Measurements from ENCODE around the gene NECTIN4.
"Not testable (repeated sequence)": the region's sequence is repeated elsewhere in the genome, so short reads cannot be mapped to it uniquely, and the experiment has no call there.

Gene NECTIN4

DNA sequence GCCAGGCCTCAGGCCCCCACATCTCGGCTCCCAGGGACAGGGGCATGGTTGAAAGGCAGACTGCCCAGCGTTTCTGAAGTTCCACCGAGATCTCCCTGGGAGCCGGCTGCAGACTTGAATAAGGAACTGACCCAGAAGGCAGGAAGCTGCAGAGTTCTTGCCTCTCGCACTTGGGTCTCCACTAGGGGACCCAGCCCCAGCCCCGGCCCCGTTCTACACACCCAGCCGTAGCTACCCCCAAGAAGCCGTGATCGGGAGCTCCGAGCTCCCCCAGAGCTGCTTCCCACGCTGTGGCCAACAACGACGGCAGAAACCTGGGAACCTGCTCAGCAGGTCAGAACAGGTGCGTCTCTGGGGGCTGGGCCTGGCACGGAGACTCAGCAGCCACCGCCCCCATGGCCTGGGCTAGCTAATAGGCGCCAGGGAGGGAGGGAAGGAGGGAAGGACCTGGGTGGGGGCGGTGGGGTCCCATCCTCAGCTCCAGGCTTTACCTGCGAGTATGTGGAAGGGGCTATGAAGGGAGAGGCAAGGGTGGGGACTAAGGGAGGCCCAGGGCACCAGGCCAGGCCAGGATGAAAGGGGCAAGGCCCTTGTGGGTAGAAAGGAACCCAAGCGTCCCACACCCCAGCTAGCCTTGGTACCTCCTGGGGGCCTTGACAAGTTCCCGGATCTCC lies at the start of gene NECTIN4:
TSS of gene NECTIN4 (minus strand) at position 308 of the 674 bp plus-strand sequence. CDS start at position 46, 262 bp downstream.
- peak; percentile 54 for DNase-seq (ENCODE audit: low spot score)

DNA sequence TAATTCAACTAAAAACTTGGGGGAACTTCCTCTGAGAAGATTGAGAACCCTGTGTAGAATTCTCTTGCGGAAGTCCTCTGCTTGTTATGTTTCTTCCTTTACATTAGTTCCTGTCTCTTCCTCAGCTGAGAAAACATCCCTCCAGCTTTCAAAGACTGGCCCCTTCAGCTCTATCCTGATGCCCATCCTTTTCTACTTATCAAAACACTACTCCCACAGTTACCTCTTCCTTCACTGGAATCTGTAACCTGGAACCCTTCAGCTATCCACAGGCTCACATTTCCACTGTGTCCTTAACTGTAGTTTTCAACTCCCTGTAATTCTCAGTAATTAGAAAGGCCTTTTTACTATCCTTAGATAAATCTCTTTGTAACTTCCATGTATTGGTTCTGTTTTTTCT lies 49.1 kb upstream of the NECTIN4 start:
- DNase-seq (ENCODE audit: low spot score), result no peak

DNA sequence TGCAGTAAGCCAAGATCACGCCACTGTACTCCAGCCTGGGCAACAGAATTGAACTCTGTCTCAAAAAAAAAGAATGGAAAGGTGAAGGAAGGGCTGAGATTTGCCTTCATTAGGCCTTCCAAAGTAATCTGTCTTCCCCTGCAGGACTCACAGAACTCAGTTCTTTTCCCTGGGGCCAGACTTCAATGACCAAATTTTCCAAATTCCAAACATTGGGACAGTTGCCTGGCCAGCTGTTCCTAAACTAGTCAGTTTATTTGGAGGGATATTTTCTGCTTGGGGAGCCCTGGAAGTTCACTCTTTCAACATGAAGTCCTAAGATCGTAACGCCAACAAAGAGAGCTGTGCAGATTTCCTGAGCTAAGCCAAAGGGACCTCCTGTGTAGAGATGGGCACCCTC lies 48.5 kb upstream of the NECTIN4 start:
- DNase-seq (ENCODE audit: low spot score), result no peak

DNA sequence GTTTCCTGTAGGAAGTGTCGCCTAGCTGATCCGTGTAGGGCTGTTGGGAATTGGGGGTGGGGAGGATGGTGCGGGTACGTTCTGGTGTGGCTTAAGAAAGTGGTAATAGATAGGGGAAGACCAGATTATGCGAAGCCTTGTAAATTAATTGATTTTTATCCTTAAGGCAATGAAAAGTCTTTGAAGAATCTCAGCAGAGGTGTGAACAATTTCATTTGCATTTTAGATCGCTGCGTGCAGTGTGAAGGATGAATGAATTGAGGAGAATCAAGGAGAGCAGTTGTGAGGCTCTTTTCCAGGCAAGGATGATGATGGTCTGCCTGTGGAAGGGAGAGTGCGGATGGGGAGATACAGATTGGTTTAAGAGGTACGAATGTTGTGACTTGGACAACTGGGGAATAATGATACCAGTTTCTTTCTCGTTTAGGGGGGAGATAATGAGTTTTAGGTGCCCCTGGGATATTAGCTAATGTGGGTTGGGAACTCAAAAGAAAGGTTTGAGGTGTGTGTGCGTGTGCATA lies 43.9 kb upstream of the NECTIN4 start:
- DNase-seq (ENCODE audit: low spot score), result no peak

- DNase-seq (ENCODE audit: low spot score), result peak; percentile 96
These were observed 43.3 kb upstream of the NECTIN4 start, which contains the start of gene DEDD for GRCh38 chr1:161132410-161133219. Gene DEDD (minus strand): TSS chr1:161132667. CDS start chr1:161124462, 8,205 bp downstream.

DNA sequence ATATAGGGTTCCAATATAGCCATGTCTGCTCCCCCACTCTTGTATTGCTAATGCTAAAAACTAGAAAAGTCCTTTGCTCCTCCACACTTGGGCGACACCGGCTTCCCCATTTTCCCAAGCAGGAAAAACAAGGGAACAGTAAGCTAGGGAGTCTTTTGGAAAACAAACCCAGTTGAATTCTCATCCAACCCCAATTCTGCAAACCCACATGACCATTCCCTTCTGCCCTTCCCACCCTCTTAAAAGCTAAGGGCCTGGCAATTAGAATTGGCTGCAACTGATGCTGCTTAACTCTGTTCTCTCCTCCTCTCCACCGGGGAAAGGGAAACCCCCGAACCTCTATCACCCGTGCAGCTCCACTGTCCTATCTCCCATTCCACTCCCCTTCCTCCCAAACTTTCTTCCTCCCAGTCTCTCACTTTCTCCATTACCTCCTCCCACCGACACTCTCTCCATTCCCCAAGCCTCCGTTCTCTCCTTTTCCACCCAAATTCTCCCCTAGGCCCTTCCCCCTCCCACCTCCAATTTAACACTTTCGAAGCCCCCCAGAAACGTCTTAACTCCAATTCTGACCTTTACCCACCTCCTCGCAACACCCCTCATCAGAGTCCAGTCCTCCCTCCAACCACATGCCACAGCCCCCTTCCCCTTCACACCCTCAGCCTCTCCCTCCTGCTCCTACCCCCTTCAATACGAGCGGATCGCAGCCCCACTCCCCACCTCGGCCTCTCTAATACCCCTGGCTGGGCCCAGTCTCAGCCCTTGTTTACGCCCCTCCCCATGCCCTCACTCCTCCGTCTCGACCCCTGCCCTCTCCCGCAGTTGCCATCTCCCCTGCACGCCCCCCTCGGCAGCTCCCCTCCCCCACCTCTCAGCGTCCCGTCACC lies 42.4 kb upstream of the NECTIN4 start:
- no peak for DNase-seq (ENCODE audit: low spot score)

GRCh38 chr1:161130266-161130665 lies 40.9 kb upstream of the NECTIN4 start:
- DNase-seq (ENCODE audit: low spot score), result no peak

DNA sequence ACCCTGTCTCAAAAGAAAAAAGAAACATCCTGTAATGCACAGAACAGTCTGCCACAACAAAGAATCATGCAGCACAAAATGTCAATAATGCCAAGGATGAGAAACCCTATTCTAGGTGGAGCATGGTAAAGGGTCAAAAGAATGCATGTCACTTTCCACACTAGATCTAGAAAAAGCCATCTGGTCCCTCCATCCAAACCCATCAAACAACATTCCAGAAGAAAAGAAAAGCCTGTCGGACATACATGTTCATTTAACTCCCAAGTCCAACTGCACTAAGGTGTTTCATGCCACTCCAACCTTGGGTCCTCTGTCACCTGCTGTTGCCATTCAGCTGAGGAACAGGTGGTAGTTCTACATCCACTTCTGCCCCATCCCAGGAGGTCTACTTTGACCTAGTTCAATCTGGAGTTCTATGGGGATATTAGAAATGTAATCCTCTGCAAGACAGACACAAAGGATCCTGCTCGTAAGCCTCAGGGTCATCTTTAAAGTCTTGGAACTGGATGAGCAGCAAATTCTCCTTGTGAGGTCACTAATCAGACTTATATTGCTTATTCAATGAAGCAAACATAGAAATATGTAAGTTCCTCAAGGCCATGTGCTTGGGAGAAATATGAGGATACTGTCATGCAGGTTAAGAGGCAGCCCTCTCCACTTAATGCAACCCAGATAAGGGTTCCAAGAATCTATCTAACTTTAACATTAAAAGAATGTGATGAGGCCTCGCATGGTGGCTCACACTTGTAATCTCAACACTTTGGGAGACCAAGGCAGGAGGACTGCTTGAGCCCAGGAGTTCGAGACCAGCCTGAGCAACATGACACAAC lies 39.4 kb upstream of the NECTIN4 start:
- no peak for DNase-seq (ENCODE audit: low spot score)

- DNase-seq (ENCODE audit: low spot score), result no peak
These were observed 38.3 kb upstream of the NECTIN4 start for GRCh38 chr1:161127649-161128048.

DNA sequence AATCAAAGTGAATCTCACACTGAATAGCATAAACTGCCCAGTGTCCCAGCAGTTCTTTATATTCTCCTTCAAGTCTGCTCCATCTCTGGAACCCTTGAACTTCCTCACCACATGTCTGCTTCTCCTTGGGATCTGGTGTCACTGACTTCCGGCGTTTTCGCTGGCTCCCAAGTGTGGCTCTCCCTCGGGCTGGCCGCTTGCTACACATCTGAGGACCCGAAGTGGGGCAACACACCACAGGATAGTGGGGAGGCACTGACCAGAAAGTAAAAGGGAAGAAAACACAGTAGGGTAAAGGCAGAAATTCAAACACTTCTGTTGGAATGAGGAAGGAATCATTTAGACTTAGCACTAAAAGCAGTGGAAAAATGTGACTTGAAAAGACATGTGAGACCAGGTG lies 33.6 kb upstream of the NECTIN4 start:
- DNase-seq (ENCODE audit: low spot score), result no peak

GRCh38 chr1:161121834-161122233 lies 32.5 kb upstream of the NECTIN4 start:
- no peak for DNase-seq (ENCODE audit: low spot score)

- DNase-seq (ENCODE audit: low spot score), result no peak
These were observed 31.8 kb upstream of the NECTIN4 start for GRCh38 chr1:161121042-161121650.

DNA sequence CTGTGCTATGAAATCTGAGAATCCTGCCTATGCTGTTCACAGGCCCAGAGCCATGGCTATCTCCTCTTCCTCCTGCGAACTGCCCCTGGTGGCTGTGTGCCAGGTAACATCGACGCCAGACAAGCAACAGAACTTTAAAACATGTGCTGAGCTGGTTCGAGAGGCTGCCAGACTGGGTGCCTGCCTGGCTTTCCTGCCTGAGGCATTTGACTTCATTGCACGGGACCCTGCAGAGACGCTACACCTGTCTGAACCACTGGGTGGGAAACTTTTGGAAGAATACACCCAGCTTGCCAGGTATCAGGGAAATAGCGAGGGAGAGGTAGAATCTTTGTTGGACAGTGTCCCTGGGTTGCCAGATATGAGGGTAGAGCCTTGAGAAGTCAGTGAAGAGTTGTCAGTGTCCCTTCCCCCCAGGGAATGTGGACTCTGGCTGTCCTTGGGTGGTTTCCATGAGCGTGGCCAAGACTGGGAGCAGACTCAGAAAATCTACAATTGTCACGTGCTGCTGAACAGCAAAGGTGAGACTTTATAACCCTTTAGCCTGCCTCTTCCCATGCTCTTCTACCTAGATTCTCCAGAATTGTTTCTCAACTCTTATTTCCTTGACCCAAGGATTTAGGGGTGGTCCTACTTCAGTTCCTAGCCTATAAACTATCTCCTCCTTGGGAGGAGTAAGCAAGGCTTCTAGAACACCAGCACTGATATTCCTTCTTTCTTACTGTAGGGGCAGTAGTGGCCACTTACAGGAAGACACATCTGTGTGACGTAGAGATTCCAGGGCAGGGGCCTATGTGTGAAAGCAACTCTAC lies 29.9 kb upstream of the NECTIN4 start:
- no peak for DNase-seq (ENCODE audit: low spot score)

- peak; percentile 95 for DNase-seq (ENCODE audit: low spot score)
These were observed 28.6 kb upstream of the NECTIN4 start, which contains the start of the genes NIT1 and PFDN2 for GRCh38 chr1:161117759-161118581. Gene NIT1 (plus strand): TSS chr1:161118105. CDS start chr1:161118177, 72 bp downstream. Gene PFDN2 (minus strand): TSS chr1:161118037. CDS start chr1:161118026, 11 bp downstream.

DNA sequence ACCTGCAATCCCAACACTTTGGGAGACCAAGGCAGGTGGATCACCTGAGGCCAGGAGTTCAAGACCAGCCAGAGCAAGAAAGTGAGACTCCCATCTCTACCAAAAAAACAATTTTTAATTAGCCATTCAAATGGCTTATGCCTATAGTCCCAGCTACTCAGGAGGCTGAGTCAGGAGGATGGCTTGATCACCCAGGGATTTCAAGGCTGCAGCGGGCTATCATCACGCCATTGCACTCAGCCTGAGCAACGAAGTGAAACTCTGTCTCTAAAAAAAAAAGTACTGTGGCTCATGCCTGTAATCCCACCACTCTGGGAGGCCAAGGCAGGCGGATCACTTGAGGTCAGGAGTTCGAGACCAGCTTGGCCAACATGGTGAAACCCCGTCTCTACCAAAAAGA lies 26.6 kb upstream of the NECTIN4 start:
- not testable (repeated sequence) for DNase-seq (ENCODE audit: low spot score)

GRCh38 chr1:161115132-161115711 lies 25.9 kb upstream of the NECTIN4 start:
- DNase-seq (ENCODE audit: low spot score), result no peak

- DNase-seq (ENCODE audit: low spot score), result no peak
These were observed 25.2 kb upstream of the NECTIN4 start for GRCh38 chr1:161114556-161114955.

DNA sequence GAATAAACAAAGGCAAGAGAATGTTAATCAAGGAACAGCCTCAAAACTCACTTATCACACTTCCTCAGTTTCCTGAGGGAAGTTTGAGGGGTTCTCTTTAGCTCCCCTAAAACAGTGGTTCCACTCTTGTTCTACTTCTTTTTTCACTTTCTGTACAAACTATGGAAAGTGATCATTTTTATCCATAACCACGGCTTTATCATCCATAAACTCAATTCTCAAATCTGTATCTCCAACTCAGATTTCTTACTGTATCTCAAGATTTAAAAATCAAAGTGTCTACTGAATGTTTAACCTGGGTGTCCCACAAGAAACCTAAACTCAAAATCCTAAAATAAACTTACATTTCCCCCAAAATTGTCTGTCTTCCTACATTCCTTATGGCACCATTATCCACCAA lies 24.6 kb upstream of the NECTIN4 start:
- DNase-seq (ENCODE audit: low spot score), result no peak
